PC-9 (cell line): ENCODE measurements around the gene KITLG. TPM values are rescaled to one million over a fixed set of nuclear protein-coding genes. Genes with fewer than 3 reads are reported as not detected.

Experiments used
- BruUV-seq: library from RNA; stranded (reverse); fragments of 400-500 nt; replicated peaks from 2 replicates; lab custom pipeline; 2021; lab: Mats Ljungman, UMichigan
- CTCF ChIA-PET: fragments of 300-600 bp; sonication (Branson Sonifier 250); formaldehyde crosslinking; loops from one replicate; lab custom pipeline; 2022; ENCODE audit warnings: antibody characterized with exemption; lab: Charles Lee
- POLR2A ChIA-PET: fragments of 300-600 bp; sonication (Branson Sonifier 250); formaldehyde crosslinking; loops from one replicate; lab custom pipeline; 2022; ENCODE audit warnings: antibody characterized with exemption; ENCODE audit not compliant: unreplicated experiment; lab: Charles Lee
- DNase-seq, 2 experiments: peaks; one replicate each; pipeline versions ENCODE4 v3.0.0 to v3.0.0-alpha.2; 2015 to 2022; ENCODE audit warnings: mixed read lengths in 1 of 2
- H2AFZ ChIP-seq: fragments of 200-600 bp; sonication (generic); 2 replicates; pipeline ENCODE4 v1.8.1; 2017; ENCODE audit warnings: antibody characterized with exemption
- H3F3A ChIP-seq: fragments of 200-600 bp; sonication (generic); 2 replicates; pipeline ENCODE4 v1.8.1; 2017; ENCODE audit warnings: antibody characterized with exemption, mild to moderate bottlenecking, low read depth; ENCODE audit not compliant: insufficient read depth
- H3K27ac ChIP-seq: fragments of 200-600 bp; sonication (generic); 2 replicates; pipeline ENCODE4 v1.6.1; 2016; ENCODE audit warnings: mixed run types
- H3K27me3 ChIP-seq: fragments of 200-600 bp; sonication (generic); 2 replicates; pipeline ENCODE4 v1.6.1; 2016; ENCODE audit warnings: low read depth, mixed run types; ENCODE audit not compliant: insufficient read depth
- H3K36me3 ChIP-seq: fragments of 200-600 bp; sonication (generic); 2 replicates; pipeline ENCODE4 v1.6.1; 2016; ENCODE audit warnings: low read depth, mixed run types
- H3K4me1 ChIP-seq: fragments of 200-600 bp; sonication (generic); replicated peaks from 2 replicates; pipeline ENCODE4 v1.6.1; 2016; ENCODE audit warnings: mixed run types; ENCODE audit not compliant: insufficient read depth
- H3K4me2 ChIP-seq: fragments of 200-600 bp; sonication (generic); 2 replicates; pipeline ENCODE4 v1.6.1; 2017; ENCODE audit warnings: mixed run types
- H3K4me3 ChIP-seq: fragments of 200-600 bp; sonication (generic); 2 replicates; pipeline ENCODE4 v1.6.1; 2016; ENCODE audit warnings: mixed run types
- H3K79me2 ChIP-seq: fragments of 200-600 bp; sonication (generic); 2 replicates; pipeline ENCODE4 v1.6.1; 2017; ENCODE audit warnings: low read depth, mixed run types
- H3K9me2 ChIP-seq: fragments of 200-600 bp; sonication (generic); 2 replicates; pipeline ENCODE4 v1.8.1; 2017; ENCODE audit warnings: mild to moderate bottlenecking; ENCODE audit not compliant: insufficient read depth
- H3K9me3 ChIP-seq: fragments of 200-600 bp; sonication (generic); 2 replicates; pipeline ENCODE4 v1.8.1; 2016; ENCODE audit warnings: low read depth; ENCODE audit not compliant: insufficient read depth
- H4K20me1 ChIP-seq: fragments of 200-600 bp; sonication (generic); 2 replicates; pipeline ENCODE4 v1.8.1; 2017; ENCODE audit not compliant: insufficient read depth
- EZH2 ChIP-seq: fragments of 200-600 bp; sonication (generic); IDR thresholded peaks from 2 replicates; pipeline ENCODE4 v1.8.0; 2017; ENCODE audit warnings: antibody characterized with exemption, low read depth
- intact Hi-C: fragments of 100-400 bp; cut with micrococcal nuclease; formaldehyde crosslinking; loops from one replicate; pipeline ENCODE4 v1.10.0; 2022; ENCODE audit not compliant: unreplicated experiment
- total RNA-seq: library from RNA; stranded (reverse); gene quantifications from 2 replicates; pipeline ENCODE4 v1.2.3, GENCODE V29; 2021
- TF ChIP-seq, protein P1 (sequence below): fragments of 200-600 bp; sonication (generic); conservative IDR thresholded peaks from 2 replicates; pipeline ENCODE4 v1.6.1; 2017; ENCODE audit warnings: mixed run types, antibody characterized with exemption, mild to moderate bottlenecking, moderate library complexity

The KITLG gene
- total RNA-seq, 1 experiment from 2014 or later: 15.8 TPM

- Histone ChIP-seq H3K4me1 (no peaks in the 10 kb centered on the region), H3K27me3 (no peaks in the 10 kb centered on the region), H3K9me2 (no peaks in the 10 kb centered on the region), H3K9me3 (no peaks in the 10 kb centered on the region), H2AFZ (no peak overlapping the region), H3K79me2 (no peaks in the 10 kb centered on the region), H3K36me3 (no peaks in the 10 kb centered on the region), H3K4me2 (no peak overlapping the region), H3F3A (no peaks in the 10 kb centered on the region), H3K4me3 (no peak overlapping the region), H4K20me1 (no peaks in the 10 kb centered on the region), H3K27ac (no peak overlapping the region)
- DNase-seq: no peak
- TF ChIP-seq, protein P1, sequence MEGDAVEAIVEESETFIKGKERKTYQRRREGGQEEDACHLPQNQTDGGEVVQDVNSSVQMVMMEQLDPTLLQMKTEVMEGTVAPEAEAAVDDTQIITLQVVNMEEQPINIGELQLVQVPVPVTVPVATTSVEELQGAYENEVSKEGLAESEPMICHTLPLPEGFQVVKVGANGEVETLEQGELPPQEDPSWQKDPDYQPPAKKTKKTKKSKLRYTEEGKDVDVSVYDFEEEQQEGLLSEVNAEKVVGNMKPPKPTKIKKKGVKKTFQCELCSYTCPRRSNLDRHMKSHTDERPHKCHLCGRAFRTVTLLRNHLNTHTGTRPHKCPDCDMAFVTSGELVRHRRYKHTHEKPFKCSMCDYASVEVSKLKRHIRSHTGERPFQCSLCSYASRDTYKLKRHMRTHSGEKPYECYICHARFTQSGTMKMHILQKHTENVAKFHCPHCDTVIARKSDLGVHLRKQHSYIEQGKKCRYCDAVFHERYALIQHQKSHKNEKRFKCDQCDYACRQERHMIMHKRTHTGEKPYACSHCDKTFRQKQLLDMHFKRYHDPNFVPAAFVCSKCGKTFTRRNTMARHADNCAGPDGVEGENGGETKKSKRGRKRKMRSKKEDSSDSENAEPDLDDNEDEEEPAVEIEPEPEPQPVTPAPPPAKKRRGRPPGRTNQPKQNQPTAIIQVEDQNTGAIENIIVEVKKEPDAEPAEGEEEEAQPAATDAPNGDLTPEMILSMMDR: no peak
- TF ChIP-seq EZH2: no peak
- intact Hi-C loops: no loop called here
- CTCF ChIA-PET: no interaction called here
- POLR2A ChIA-PET: no interaction called here
- no TSS peak for BruUV-seq
Observed at GRCh38 chr12:88562151-88562550, 18.1 kb downstream of the KITLG start.

GRCh38 chr12:88559772-88560171 lies 20.5 kb downstream of the KITLG start:
- no peak for DNase-seq
- Histone ChIP-seq H3K4me2 (no peak overlapping the region), H2AFZ (no peak overlapping the region), H3K27me3 (no peaks in the 10 kb centered on the region), H3K9me3 (no peaks in the 10 kb centered on the region), H3K4me3 (no peak overlapping the region), H3K36me3 (no peaks in the 10 kb centered on the region), H3K4me1 (no peaks in the 10 kb centered on the region), H3K9me2 (no peaks in the 10 kb centered on the region), H4K20me1 (no peaks in the 10 kb centered on the region), H3F3A (no peaks in the 10 kb centered on the region), H3K27ac (no peak overlapping the region), H3K79me2 (no peaks in the 10 kb centered on the region)
- POLR2A ChIA-PET: no interaction called here
- CTCF ChIA-PET: no interaction called here
- intact Hi-C loops: no loop called here
- TF ChIP-seq EZH2: no peak
- TF ChIP-seq, protein P1: no peak
- BruUV-seq: no TSS peak

- H3K4me1 ChIP-seq: peaks cover 3% of the 10 kb centered on the region; the same call in 1 of the 2 replicates
- no peak overlapping the region for H2AFZ ChIP-seq
- no peak overlapping the region for H3K4me2 ChIP-seq
- H3K9me2 ChIP-seq: no peaks in the 10 kb centered on the region
- no peak for DNase-seq
- no peaks in the 10 kb centered on the region for H4K20me1 ChIP-seq
- no TSS peak for BruUV-seq
- H3K9me3 ChIP-seq: no peaks in the 10 kb centered on the region
- no peaks in the 10 kb centered on the region for H3K36me3 ChIP-seq
- no peak overlapping the region for H3K27ac ChIP-seq
- ChIA-PET CTCF (no interaction called here), POLR2A (no interaction called here)
- no peaks in the 10 kb centered on the region for H3K27me3 ChIP-seq
- no peaks in the 10 kb centered on the region for H3K79me2 ChIP-seq
- no peak overlapping the region for H3K4me3 ChIP-seq
- TF ChIP-seq EZH2: no peak
- TF ChIP-seq, protein P1: no peak
- H3F3A ChIP-seq: no peaks in the 10 kb centered on the region
- intact Hi-C loops: no loop called here
Observed at GRCh38 chr12:88559199-88559598, 21.1 kb downstream of the KITLG start.
